ENCODE data around the gene HTR3B. TPM values are rescaled to one million over a fixed set of nuclear protein-coding genes. Genes with fewer than 3 reads are reported as not detected.

HTR3B gene
- total RNA-seq, 1 donor from 2014 or later = not detected

Other genes starting within 250 kb of the HTR3B start
- gene TMPRSS5, start 198.5 kb upstream of the HTR3B start, total RNA-seq = 0.38 TPM
- 9.6 TPM for gene ZW10, start 131.1 kb upstream of the HTR3B start, total RNA-seq
- gene CLDN25, start 125.0 kb upstream of the HTR3B start, total RNA-seq = not detected
- gene USP28, start 29.2 kb upstream of the HTR3B start, total RNA-seq = 145 TPM
- not detected for gene HTR3A, start 70.3 kb downstream of the HTR3B start, total RNA-seq
- 78.1 TPM for gene ZBTB16, start 154.9 kb downstream of the HTR3B start, total RNA-seq

Measured in Right ventricle myocardium inferior (tissue), 1 donor.